ENCODE results near the gene RNU7-1.
A peak's percentile ranks its signal among the peaks of the same experiment; 100 is the strongest.

The RNU7-1 gene

DNA sequence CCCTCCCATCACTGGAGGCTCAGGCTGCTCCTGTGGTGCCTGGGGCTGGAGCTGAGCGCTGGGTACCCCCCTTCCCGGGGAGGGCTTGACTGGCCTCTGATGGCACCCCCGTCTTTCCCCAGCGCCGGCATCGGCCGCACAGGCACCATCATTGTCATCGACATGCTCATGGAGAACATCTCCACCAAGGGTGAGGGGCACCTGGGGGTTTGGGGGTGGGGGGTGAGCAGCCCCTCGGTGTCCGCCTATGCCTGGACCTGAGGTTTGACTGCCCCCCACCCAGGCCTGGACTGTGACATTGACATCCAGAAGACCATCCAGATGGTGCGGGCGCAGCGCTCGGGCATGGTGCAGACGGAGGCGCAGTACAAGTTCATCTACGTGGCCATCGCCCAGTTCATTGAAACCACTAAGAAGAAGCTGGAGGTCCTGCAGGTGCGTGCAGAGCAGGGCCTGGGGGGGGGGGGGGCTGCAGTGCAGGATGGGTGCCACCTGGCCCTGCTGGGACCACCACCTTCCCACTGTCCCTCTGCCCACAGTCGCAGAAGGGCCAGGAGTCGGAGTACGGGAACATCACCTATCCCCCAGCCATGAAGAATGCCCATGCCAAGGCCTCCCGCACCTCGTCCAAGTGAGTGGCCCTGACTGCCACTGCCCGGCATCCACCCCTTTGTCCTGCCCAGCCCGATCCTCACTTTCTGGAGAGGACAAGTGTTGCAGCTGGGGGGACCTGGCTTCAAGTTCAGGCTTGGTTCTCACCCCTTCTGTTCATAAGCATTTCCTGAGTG lies 16.4 kb downstream of the RNU7-1 start:
- Histone ChIP-seq H3K4me2 (ENCODE audit: low read length, poor library complexity, severe bottlenecking) (no peak overlapping the region), H3K4me3 (ENCODE audit: insufficient read depth in 1 of 2, low read depth in 1 of 2, low read length in 2 of 2) (no peak overlapping the region), H3K23ac (ENCODE audit: low read length in 2 of 2) (no peak overlapping the region), H2BK15ac (ENCODE audit: low read depth, poor library complexity, severe bottlenecking) (no peak overlapping the region), H3K18ac (ENCODE audit: low read depth in 1 of 2, low read length in 2 of 2) (no peak overlapping the region), H2BK120ac (ENCODE audit: low read depth, low read length) (no peak overlapping the region), H3K4me1 (ENCODE audit: control insufficient read depth, insufficient read depth, low read depth, low read length) (peaks cover 16% of the 10 kb centered on the region), H4K8ac (ENCODE audit: low read length) (no peak overlapping the region), H2BK5ac (ENCODE audit: low read depth, low read length, poor library complexity, severe bottlenecking) (no peak overlapping the region), H2BK12ac (ENCODE audit: low read length in 2 of 2) (no peak overlapping the region), H3K9ac (ENCODE audit: low read length) (no peak overlapping the region), H2AFZ (ENCODE audit: low read depth, low read length) (no peak overlapping the region), H2AK5ac (ENCODE audit: low read length, severe bottlenecking) (no peak overlapping the region), H3K14ac (ENCODE audit: low read length in 2 of 2) (no peak overlapping the region), H3K27ac (ENCODE audit: low read length, poor library complexity, severe bottlenecking) (no peak overlapping the region), H3K79me1 (replicated peaks; ENCODE audit: low read length, poor library complexity, severe bottlenecking) (no peaks in the 10 kb centered on the region), H3K9me3 (ENCODE audit: control insufficient read depth, low read length) (no peaks in the 10 kb centered on the region), H3K4ac (ENCODE audit: low read depth in 1 of 2, low read length in 2 of 2) (no peak overlapping the region), H4K91ac (ENCODE audit: low read length) (peak overlapping the region; percentile 28), H3K36me3 (ENCODE audit: control insufficient read depth in 1 of 2, insufficient read depth in 2 of 2, low read depth in 1 of 2, low read length in 2 of 2) (peaks cover 10 to 44% of the 10 kb centered on the region in 2 experiments), H3K27me3 (ENCODE audit: control insufficient read depth in 1 of 2, insufficient read depth in 1 of 2, low read length in 2 of 2) (peaks cover 0 to 5% of the 10 kb centered on the region in 2 experiments)
- no peak for DNase-seq
- 92% methylated on average over 26 of the region's 26 CpGs for WGBS

- H2BK15ac ChIP-seq (ENCODE audit: low read depth, poor library complexity, severe bottlenecking) = peak overlapping the region; percentile 44
- no peak overlapping the region for H3K23ac ChIP-seq (ENCODE audit: low read length in 2 of 2)
- peak overlapping the region; percentile 88 for H4K91ac ChIP-seq (ENCODE audit: low read length)
- H3K4me1 ChIP-seq (ENCODE audit: control insufficient read depth, insufficient read depth, low read depth, low read length) = peaks cover 16% of the 10 kb centered on the region
- no peak overlapping the region for H3K4me2 ChIP-seq (ENCODE audit: low read length, poor library complexity, severe bottlenecking)
- peak overlapping the region in 1 of 2 experiments; percentile 94 for H3K18ac ChIP-seq (ENCODE audit: low read depth in 1 of 2, low read length in 2 of 2)
- no peaks in the 10 kb centered on the region for H3K9me3 ChIP-seq (ENCODE audit: control insufficient read depth, low read length)
- peaks cover 0 to 3% of the 10 kb centered on the region in 2 experiments for H3K27me3 ChIP-seq (ENCODE audit: control insufficient read depth in 1 of 2, insufficient read depth in 1 of 2, low read length in 2 of 2)
- H3K36me3 ChIP-seq (ENCODE audit: control insufficient read depth in 1 of 2, insufficient read depth in 2 of 2, low read depth in 1 of 2, low read length in 2 of 2) = peaks cover 18 to 43% of the 10 kb centered on the region in 2 experiments
- 90% methylated on average over 13 of the region's 13 CpGs for WGBS
- H2BK12ac ChIP-seq (ENCODE audit: low read length in 2 of 2) = peak overlapping the region in 1 of 2 experiments; percentile 3
- no peaks in the 10 kb centered on the region for H3K79me1 ChIP-seq (replicated peaks; ENCODE audit: low read length, poor library complexity, severe bottlenecking)
- peak overlapping the region; percentile 94 for H4K8ac ChIP-seq (ENCODE audit: low read length)
- H3K4ac ChIP-seq (ENCODE audit: low read depth in 1 of 2, low read length in 2 of 2) = peak overlapping the region in 1 of 2 experiments; percentile 42
- no peak overlapping the region for H2BK5ac ChIP-seq (ENCODE audit: low read depth, low read length, poor library complexity, severe bottlenecking)
- H3K9ac ChIP-seq (ENCODE audit: low read length) = peak overlapping the region; percentile 79
- H2AFZ ChIP-seq (ENCODE audit: low read depth, low read length) = no peak overlapping the region
- no peak overlapping the region for H2BK120ac ChIP-seq (ENCODE audit: low read depth, low read length)
- H2AK5ac ChIP-seq (ENCODE audit: low read length, severe bottlenecking) = no peak overlapping the region
- no peak overlapping the region for H3K27ac ChIP-seq (ENCODE audit: low read length, poor library complexity, severe bottlenecking)
- no peak for DNase-seq
- no peak overlapping the region for H3K14ac ChIP-seq (ENCODE audit: low read length in 2 of 2)
- peak overlapping the region in 1 of 2 experiments; percentile 65 for H3K4me3 ChIP-seq (ENCODE audit: insufficient read depth in 1 of 2, low read depth in 1 of 2, low read length in 2 of 2)
Measured at GRCh38 chr12:6960593-6961277, 17.1 kb downstream of the RNU7-1 start.

DNA sequence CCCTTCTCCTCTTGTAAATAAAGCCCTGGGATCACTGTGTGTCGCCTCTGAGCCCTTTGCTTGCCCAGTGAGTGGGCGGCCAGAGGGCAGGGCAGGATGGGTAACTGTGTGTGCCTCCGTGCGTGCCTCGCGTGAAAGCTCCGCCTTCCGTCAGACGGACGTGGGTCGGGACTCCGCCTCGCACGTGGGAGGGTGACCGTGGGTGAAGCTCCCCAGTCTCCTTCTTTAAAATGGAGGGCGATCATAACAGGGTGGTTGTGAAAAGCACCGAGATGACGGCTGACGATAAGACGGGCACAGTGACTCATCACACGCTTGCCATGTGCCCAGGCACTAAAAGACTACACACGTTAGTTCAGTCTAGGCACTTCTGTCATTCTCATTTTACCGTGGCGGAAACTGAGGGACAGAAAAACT lies 17.7 kb downstream of the RNU7-1 start:
- Histone ChIP-seq H3K27ac (ENCODE audit: low read length, poor library complexity, severe bottlenecking) (no peak overlapping the region), H3K4ac (ENCODE audit: low read depth in 1 of 2, low read length in 2 of 2) (peak overlapping the region; percentile 25 to 42), H3K9ac (ENCODE audit: low read length) (peak overlapping the region; percentile 79), H3K27me3 (ENCODE audit: control insufficient read depth in 1 of 2, insufficient read depth in 1 of 2, low read length in 2 of 2) (peaks cover 0 to 3% of the 10 kb centered on the region in 2 experiments), H4K91ac (ENCODE audit: low read length) (peak overlapping the region; percentile 88), H3K9me3 (ENCODE audit: control insufficient read depth, low read length) (no peaks in the 10 kb centered on the region), H3K4me2 (ENCODE audit: low read length, poor library complexity, severe bottlenecking) (no peak overlapping the region), H3K4me3 (ENCODE audit: insufficient read depth in 1 of 2, low read depth in 1 of 2, low read length in 2 of 2) (peak overlapping the region in 1 of 2 experiments; percentile 65), H2BK5ac (ENCODE audit: low read depth, low read length, poor library complexity, severe bottlenecking) (no peak overlapping the region), H2AFZ (ENCODE audit: low read depth, low read length) (no peak overlapping the region), H2BK120ac (ENCODE audit: low read depth, low read length) (no peak overlapping the region), H4K8ac (ENCODE audit: low read length) (peak overlapping the region; percentile 94), H2AK5ac (ENCODE audit: low read length, severe bottlenecking) (peak overlapping the region; percentile 1), H3K23ac (ENCODE audit: low read length in 2 of 2) (no peak overlapping the region), H2BK12ac (ENCODE audit: low read length in 2 of 2) (peak overlapping the region; percentile 3 to 38), H3K79me1 (replicated peaks; ENCODE audit: low read length, poor library complexity, severe bottlenecking) (no peaks in the 10 kb centered on the region), H3K14ac (ENCODE audit: low read length in 2 of 2) (no peak overlapping the region), H3K18ac (ENCODE audit: low read depth in 1 of 2, low read length in 2 of 2) (peak overlapping the region; percentile 9 to 94), H3K36me3 (ENCODE audit: control insufficient read depth in 1 of 2, insufficient read depth in 2 of 2, low read depth in 1 of 2, low read length in 2 of 2) (peaks cover 23 to 41% of the 10 kb centered on the region in 2 experiments), H2BK15ac (ENCODE audit: low read depth, poor library complexity, severe bottlenecking) (peak overlapping the region; percentile 44), H3K4me1 (ENCODE audit: control insufficient read depth, insufficient read depth, low read depth, low read length) (peaks cover 16% of the 10 kb centered on the region)
- DNase-seq = peak; percentile 50
- WGBS = 76% methylated on average over 24 of the region's 24 CpGs

Measured in mesenchymal stem cell (in vitro differentiated cells and primary cell).